ENCODE results near the gene EPHX1.

Gene EPHX1

GRCh38 chr1:225846331-225847310 lies 36.7 kb downstream of the EPHX1 start:
- TF ChIP-seq ZFX (IDR thresholded peaks at IDR 0.05; ENCODE audit: borderline replicate concordance), result no peak
- TF ChIP-seq CTCF (IDR thresholded peaks at IDR 0.05), result no peak
- no peak overlapping the region for H3K27ac ChIP-seq

- TF ChIP-seq CTCF (IDR thresholded peaks at IDR 0.05), result no peak
- TF ChIP-seq ZFX (IDR thresholded peaks at IDR 0.05; ENCODE audit: borderline replicate concordance), result no peak
- no peak overlapping the region for H3K27ac ChIP-seq
Observed at GRCh38 chr1:225847610-225848009, 37.7 kb downstream of the EPHX1 start.

GRCh38 chr1:225848030-225848955 lies 38.4 kb downstream of the EPHX1 start:
- no peak for TF ChIP-seq CTCF (IDR thresholded peaks at IDR 0.05)
- TF ChIP-seq ZFX (IDR thresholded peaks at IDR 0.05; ENCODE audit: borderline replicate concordance), result no peak
- H3K27ac ChIP-seq, result no peak overlapping the region

GRCh38 chr1:225849925-225850324 lies 40.0 kb downstream of the EPHX1 start:
- no peak overlapping the region for H3K27ac ChIP-seq
- TF ChIP-seq CTCF (IDR thresholded peaks at IDR 0.05), result no peak
- TF ChIP-seq ZFX (IDR thresholded peaks at IDR 0.05; ENCODE audit: borderline replicate concordance), result no peak

- H3K27ac ChIP-seq, result no peak overlapping the region
- TF ChIP-seq ZFX (IDR thresholded peaks at IDR 0.05; ENCODE audit: borderline replicate concordance) (no peak), CTCF (IDR thresholded peaks at IDR 0.05) (no peak)
Observed at GRCh38 chr1:225850370-225850769, 40.4 kb downstream of the EPHX1 start.

GRCh38 chr1:225851805-225852204 lies 41.9 kb downstream of the EPHX1 start:
- H3K27ac ChIP-seq, result no peak overlapping the region
- no peak for TF ChIP-seq ZFX (IDR thresholded peaks at IDR 0.05; ENCODE audit: borderline replicate concordance)
- no peak for TF ChIP-seq CTCF (IDR thresholded peaks at IDR 0.05)
